ENCODE measurements around the gene CRB1.

Gene CRB1

GRCh38 chr1:197268012-197268411 is at the start of gene CRB1:
Gene CRB1, plus strand, starts transcription at chr1:197268252. Its CDS starts 161 bp downstream, at chr1:197268413.
- ATAC-seq: peak; percentile 78

GRCh38 chr1:197218857-197219256 is 49.2 kb upstream of the CRB1 start:
- TF ChIP-seq RARB (CRISPR knock-in tag; IDR thresholded peaks at IDR 0.05) (no peak), ARNTL (CRISPR knock-in tag; IDR thresholded peaks at IDR 0.05; ENCODE audit: borderline replicate concordance, low read depth) (no peak), ZFP3 (CRISPR knock-in tag; IDR thresholded peaks at IDR 0.05) (no peak), PPARA (CRISPR knock-in tag; IDR thresholded peaks at IDR 0.05; ENCODE audit: borderline replicate concordance) (no peak), ZNF8 (CRISPR knock-in tag; IDR thresholded peaks at IDR 0.05) (no peak), TOX (CRISPR knock-in tag; IDR thresholded peaks at IDR 0.05; ENCODE audit: borderline replicate concordance) (no peak), TSHZ2 (CRISPR knock-in tag; IDR thresholded peaks at IDR 0.05) (no peak), ZNF565 (CRISPR knock-in tag; conservative IDR thresholded peaks at IDR 0.05; ENCODE audit: low read depth) (no peak), PATZ1 (CRISPR knock-in tag; IDR thresholded peaks at IDR 0.05; ENCODE audit: borderline replicate concordance) (no peak), ISL1 (CRISPR knock-in tag; IDR thresholded peaks at IDR 0.05) (no peak), ZNF70 (CRISPR knock-in tag; IDR thresholded peaks at IDR 0.05) (no peak), ESRRG (CRISPR knock-in tag; IDR thresholded peaks at IDR 0.05) (no peak)
- no peak for ATAC-seq

More at GRCh38 chr1:197268012-197268411, at the start of gene CRB1:
- TF ChIP-seq POU6F1 (CRISPR knock-in tag; IDR thresholded peaks at IDR 0.05; ENCODE audit: borderline replicate concordance, low read depth) (no peak), ZFP3 (CRISPR knock-in tag; IDR thresholded peaks at IDR 0.05) (no peak), ZNF70 (CRISPR knock-in tag; IDR thresholded peaks at IDR 0.05) (no peak), CSDC2 (CRISPR knock-in tag; IDR thresholded peaks at IDR 0.05) (no peak)

- TF ChIP-seq ZFP3 (CRISPR knock-in tag; IDR thresholded peaks at IDR 0.05) (no peak), ISL1 (CRISPR knock-in tag; IDR thresholded peaks at IDR 0.05) (no peak), SNAI2 (CRISPR knock-in tag; IDR thresholded peaks at IDR 0.05) (no peak), GLIS3 (CRISPR knock-in tag; IDR thresholded peaks at IDR 0.05) (no peak), OSR1 (CRISPR knock-in tag; IDR thresholded peaks at IDR 0.05) (no peak), ZC3H10 (CRISPR knock-in tag; IDR thresholded peaks at IDR 0.05) (no peak), CREB5 (CRISPR knock-in tag; IDR thresholded peaks at IDR 0.05; ENCODE audit: low read depth) (no peak), TSHZ2 (CRISPR knock-in tag; IDR thresholded peaks at IDR 0.05) (no peak), RARB (CRISPR knock-in tag; IDR thresholded peaks at IDR 0.05) (no peak), PPARA (CRISPR knock-in tag; IDR thresholded peaks at IDR 0.05; ENCODE audit: borderline replicate concordance) (no peak), TOX (CRISPR knock-in tag; IDR thresholded peaks at IDR 0.05; ENCODE audit: borderline replicate concordance) (no peak), CSDC2 (CRISPR knock-in tag; IDR thresholded peaks at IDR 0.05) (no peak), CSRNP3 (CRISPR knock-in tag; IDR thresholded peaks at IDR 0.05) (no peak)
- no peak for ATAC-seq
Observed at GRCh38 chr1:197222025-197222685, 45.9 kb upstream of the CRB1 start.

Measured in SK-N-SH treated with all-trans-retinoic acid at 6 μM for 48 hours (cell line).